GM12872 (cell line): ENCODE data around the gene HEATR5A.
A peak's percentile ranks its signal among the peaks of the same experiment; 100 is the strongest.

Source experiments
- CTCF ChIP-seq: IDR thresholded peaks from 3 replicates; pipeline ENCODE4 v1.5.1; 2011; ENCODE audit warnings: low read depth, mild to moderate bottlenecking, low read length, moderate library complexity; ENCODE audit not compliant: insufficient read depth

The HEATR5A gene

GRCh38 chr14:31420319-31421111 is at the start of gene HEATR5A:
HEATR5A (minus strand) TSS chr14:31420550; CDS start chr14:31402975, 17,575 bp downstream.
- TF ChIP-seq CTCF: peak; percentile 25; the same call in 1 of the 3 replicates

- no peak for TF ChIP-seq CTCF
Observed at GRCh38 chr14:31466554-31466953, 46.2 kb upstream of the HEATR5A start.

GRCh38 chr14:31465111-31465510 is 44.8 kb upstream of the HEATR5A start:
- TF ChIP-seq CTCF: no peak

- TF ChIP-seq CTCF: no peak
Observed at GRCh38 chr14:31461545-31461944, 41.2 kb upstream of the HEATR5A start.

GRCh38 chr14:31457665-31458659 is 37.6 kb upstream of the HEATR5A start:
- TF ChIP-seq CTCF: no peak

GRCh38 chr14:31456841-31457664 is 36.7 kb upstream of the HEATR5A start, which contains the start of gene DTD2:
DTD2 (minus strand) TSS chr14:31457506; CDS start chr14:31457393, 113 bp downstream.
- TF ChIP-seq CTCF: no peak
